NB4 (cell line): ENCODE measurements around the gene WBP2NL.

Experiments
- DNase-seq: peaks from one replicate; pipeline ENCODE4 v3.0.0; 2010; ENCODE audit warnings: low read depth
- H3K4me3 ChIP-seq: one replicate; pipeline ENCODE4 v1.5.1; 2011; ENCODE audit warnings: mild to moderate bottlenecking, low read depth, low read length, moderate library complexity
- MAX ChIP-seq: IDR thresholded peaks from 2 replicates; pipeline ENCODE4 v1.6.1; 2011; ENCODE audit warnings: low read depth, low read length
- MYC ChIP-seq: IDR thresholded peaks from 2 replicates; pipeline ENCODE4 v1.6.1; 2011; ENCODE audit warnings: low read depth, low read length
- POLR2A ChIP-seq: IDR thresholded peaks from 2 replicates; pipeline ENCODE4 v1.6.1; 2011; ENCODE audit warnings: mild to moderate bottlenecking; ENCODE audit not compliant: insufficient read length; ENCODE audit errors: extremely low read depth
- TF ChIP-seq, protein P1 (sequence below): IDR thresholded peaks from one replicate; pipeline ENCODE4 v1.5.1; 2012; ENCODE audit warnings: low read depth, low read length

Gene WBP2NL

DNA sequence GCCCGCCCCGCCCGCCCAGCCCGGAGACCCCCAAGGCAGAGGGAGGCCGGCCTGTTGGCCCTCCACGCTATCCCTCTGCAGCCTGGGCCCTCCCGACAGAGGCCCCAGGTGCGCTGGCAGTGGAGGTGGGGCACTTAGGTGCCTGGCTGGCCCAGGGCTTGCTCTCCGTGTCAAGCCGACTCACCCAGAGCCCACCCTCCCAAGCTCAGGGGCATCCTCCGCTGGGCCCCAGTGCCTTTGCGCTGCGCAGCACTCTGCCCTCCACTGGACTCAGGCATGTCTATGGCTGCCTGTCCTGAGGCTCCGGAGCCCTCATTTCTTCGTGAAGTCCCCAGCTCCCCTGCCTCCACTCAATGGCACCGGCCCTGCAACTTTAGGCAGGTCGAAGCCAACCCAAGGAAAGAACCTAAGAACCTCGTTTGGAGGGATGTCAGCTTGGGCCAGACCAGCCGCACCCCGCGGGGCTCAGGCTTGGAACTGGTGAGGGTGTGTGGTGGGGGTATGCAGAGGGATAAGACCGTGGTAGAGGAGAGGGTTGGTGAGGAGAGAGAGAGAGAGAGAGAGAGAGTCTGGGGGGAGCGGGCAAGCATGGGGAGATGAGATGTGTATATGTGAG is 40.5 kb upstream of the WBP2NL start:
- no peak overlapping the region for H3K4me3 ChIP-seq
- TF ChIP-seq MYC (no peak), POLR2A (no peak), MAX (no peak)
- TF ChIP-seq, protein P1, sequence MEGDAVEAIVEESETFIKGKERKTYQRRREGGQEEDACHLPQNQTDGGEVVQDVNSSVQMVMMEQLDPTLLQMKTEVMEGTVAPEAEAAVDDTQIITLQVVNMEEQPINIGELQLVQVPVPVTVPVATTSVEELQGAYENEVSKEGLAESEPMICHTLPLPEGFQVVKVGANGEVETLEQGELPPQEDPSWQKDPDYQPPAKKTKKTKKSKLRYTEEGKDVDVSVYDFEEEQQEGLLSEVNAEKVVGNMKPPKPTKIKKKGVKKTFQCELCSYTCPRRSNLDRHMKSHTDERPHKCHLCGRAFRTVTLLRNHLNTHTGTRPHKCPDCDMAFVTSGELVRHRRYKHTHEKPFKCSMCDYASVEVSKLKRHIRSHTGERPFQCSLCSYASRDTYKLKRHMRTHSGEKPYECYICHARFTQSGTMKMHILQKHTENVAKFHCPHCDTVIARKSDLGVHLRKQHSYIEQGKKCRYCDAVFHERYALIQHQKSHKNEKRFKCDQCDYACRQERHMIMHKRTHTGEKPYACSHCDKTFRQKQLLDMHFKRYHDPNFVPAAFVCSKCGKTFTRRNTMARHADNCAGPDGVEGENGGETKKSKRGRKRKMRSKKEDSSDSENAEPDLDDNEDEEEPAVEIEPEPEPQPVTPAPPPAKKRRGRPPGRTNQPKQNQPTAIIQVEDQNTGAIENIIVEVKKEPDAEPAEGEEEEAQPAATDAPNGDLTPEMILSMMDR = no peak
- DNase-seq = no peak

GRCh38 chr22:41963453-41964111 is 35.0 kb upstream of the WBP2NL start:
- no peak overlapping the region for H3K4me3 ChIP-seq
- TF ChIP-seq MYC = no peak
- DNase-seq = no peak

GRCh38 chr22:41964112-41964491 is 34.5 kb upstream of the WBP2NL start:
- H3K4me3 ChIP-seq = no peak overlapping the region
- no peak for TF ChIP-seq POLR2A
- TF ChIP-seq MAX = no peak
- TF ChIP-seq, protein P1 = no peak
- TF ChIP-seq MYC = no peak
- DNase-seq = no peak

DNA sequence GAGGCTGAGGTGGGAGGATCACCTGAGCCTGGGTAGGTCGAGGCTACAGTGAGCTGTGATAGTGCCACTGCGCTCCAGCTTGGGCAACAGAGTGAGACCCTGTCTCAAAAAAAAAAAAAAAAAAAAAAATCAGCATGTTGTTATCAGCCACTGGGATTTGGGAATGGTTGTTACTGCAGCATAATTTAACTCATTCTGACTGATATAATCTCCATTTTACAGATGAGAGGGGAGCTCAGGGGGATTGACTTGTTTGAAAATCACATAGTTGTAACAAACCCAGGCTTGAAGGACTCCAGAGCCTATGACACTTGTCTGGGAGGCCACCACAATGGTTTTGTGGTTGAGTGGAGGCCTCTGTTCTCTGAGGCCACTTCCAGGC is 32.4 kb upstream of the WBP2NL start:
- DNase-seq = no peak
- H3K4me3 ChIP-seq = no peak overlapping the region
- TF ChIP-seq, protein P1 = no peak
- TF ChIP-seq MAX (no peak), POLR2A (no peak), MYC (no peak)

DNA sequence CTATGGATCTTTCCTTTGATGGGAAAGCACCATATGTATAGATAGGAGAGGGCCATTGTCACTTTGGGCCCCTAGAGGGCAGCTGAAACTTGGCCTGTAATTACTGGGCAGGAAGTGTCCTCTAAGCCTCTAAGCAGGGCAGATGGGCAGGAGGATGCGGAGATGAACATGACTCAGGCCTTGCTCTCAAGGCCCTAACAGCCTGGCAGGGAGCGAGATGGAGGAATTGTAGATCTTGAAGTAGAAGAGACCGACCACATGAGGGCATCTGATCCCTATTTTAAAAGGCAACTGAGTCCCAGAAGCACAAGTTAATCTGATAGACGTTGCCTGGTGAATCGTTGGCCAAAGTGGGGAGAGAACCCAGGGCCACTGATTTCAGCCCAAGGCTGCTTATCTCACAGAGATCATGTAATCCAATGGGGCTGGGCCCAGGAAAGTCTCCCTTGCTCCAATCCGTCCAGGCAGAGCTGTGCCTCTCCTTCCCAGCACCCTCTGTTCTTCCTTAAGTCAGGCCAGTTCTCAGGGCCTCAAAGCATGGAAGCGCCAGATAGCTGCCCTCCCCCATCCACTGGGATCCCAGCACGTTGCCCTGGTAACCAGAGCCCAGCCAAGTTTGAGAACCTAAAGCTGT is 31.9 kb upstream of the WBP2NL start:
- TF ChIP-seq MYC = 0 out of 2 replicates have a peak, but pooled peaks have one; percentile 16
- TF ChIP-seq, protein P1 = peak; percentile 12
- TF ChIP-seq POLR2A = no peak
- peak; percentile 34; the same call in 1 of the 2 replicates for TF ChIP-seq MAX
- no peak overlapping the region for H3K4me3 ChIP-seq
- peak; percentile 89 for DNase-seq

DNA sequence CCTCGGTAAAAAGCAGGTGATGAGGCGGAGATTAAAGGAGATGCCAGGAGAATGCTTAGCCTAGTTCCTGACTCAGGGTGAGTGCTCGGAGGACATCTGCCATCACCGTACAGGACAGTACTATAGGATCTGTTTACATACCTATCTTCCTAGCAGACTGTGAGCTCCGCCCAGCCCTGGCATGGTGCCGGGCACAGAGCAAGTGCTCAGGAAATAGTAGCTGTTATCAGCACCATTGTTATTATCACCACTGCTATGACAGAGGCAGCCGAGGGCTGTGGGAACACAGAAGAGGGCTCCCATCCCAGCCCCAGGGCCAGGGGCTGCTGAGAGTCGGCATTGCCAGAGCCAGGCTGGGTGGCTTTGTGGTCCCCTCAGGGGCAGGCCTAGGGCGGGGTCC is 30.0 kb upstream of the WBP2NL start:
- DNase-seq = no peak

More for the DNA sequence above, 30.0 kb upstream of the WBP2NL start:
- TF ChIP-seq MAX = no peak
- TF ChIP-seq MYC = no peak
- TF ChIP-seq, protein P1 = no peak
- no peak for TF ChIP-seq POLR2A
- no peak overlapping the region for H3K4me3 ChIP-seq
